ENCODE data around the gene ATAD2B. TPM values are rescaled to one million over a fixed set of nuclear protein-coding genes. Genes with fewer than 3 reads are reported as not detected.
A peak's percentile ranks its signal among the peaks of the same experiment; 100 is the strongest.

Gene ATAD2B
- total RNA-seq, 4 donors from 2014 or later, result 28.8 to 81.9 (median 31.8) TPM

- Histone ChIP-seq H3K36me3 (no peaks in the 10 kb centered on the region), H3K4me3 (peak overlapping the region; percentile 98), H3K27ac (peak overlapping the region; percentile 99), H3K9me3 (no peaks in the 10 kb centered on the region), H3K4me1 (peaks cover 42% of the 10 kb centered on the region), H3K27me3 (no peaks in the 10 kb centered on the region)
- TF ChIP-seq POLR2A (IDR thresholded peaks at IDR 0.05), result peak in 1 of 2 donors; percentile 23
- no peak for TF ChIP-seq POLR2AphosphoS5 (IDR thresholded peaks at IDR 0.05)
- no peak for TF ChIP-seq CTCF (IDR thresholded peaks at IDR 0.05)
- no peak for TF ChIP-seq EP300 (IDR thresholded peaks at IDR 0.05)
- DNase-seq (ENCODE audit: low spot score in 2 of 2), result peak; percentile 70 to 84
- WGBS, result under 1% methylated on average over 12 of the region's 13 CpGs
Observed at GRCh38 chr2:23925702-23926289, 1.1 kb downstream of the ATAD2B start.

- Histone ChIP-seq H3K4me1 (peaks cover 42% of the 10 kb centered on the region), H3K27me3 (no peaks in the 10 kb centered on the region), H3K36me3 (no peaks in the 10 kb centered on the region), H3K4me3 (peak overlapping the region; percentile 98), H3K9me3 (no peaks in the 10 kb centered on the region), H3K27ac (peak overlapping the region; percentile 99)
- TF ChIP-seq CTCF (IDR thresholded peaks at IDR 0.05), result no peak
- no peak for TF ChIP-seq POLR2AphosphoS5 (IDR thresholded peaks at IDR 0.05)
- TF ChIP-seq POLR2A (IDR thresholded peaks at IDR 0.05), result no peak
- TF ChIP-seq EP300 (IDR thresholded peaks at IDR 0.05), result no peak
- WGBS, result 31% methylated on average over 7 of the region's 7 CpGs
- no peak for DNase-seq (ENCODE audit: low spot score in 2 of 2)
Observed at GRCh38 chr2:23924589-23925359, 2.1 kb downstream of the ATAD2B start.

GRCh38 chr2:23918837-23919489 is 8.0 kb downstream of the ATAD2B start:
- H3K4me3 ChIP-seq, result no peak overlapping the region
- no peak overlapping the region for H3K27ac ChIP-seq
- DNase-seq (ENCODE audit: low spot score in 2 of 2), result no peak
- H3K4me1 ChIP-seq, result peaks cover 26% of the 10 kb centered on the region
- no peaks in the 10 kb centered on the region for H3K27me3 ChIP-seq
- TF ChIP-seq POLR2A (IDR thresholded peaks at IDR 0.05), result no peak
- TF ChIP-seq CTCF (IDR thresholded peaks at IDR 0.05), result no peak
- TF ChIP-seq EP300 (IDR thresholded peaks at IDR 0.05), result no peak
- TF ChIP-seq POLR2AphosphoS5 (IDR thresholded peaks at IDR 0.05), result no peak
- no peaks in the 10 kb centered on the region for H3K36me3 ChIP-seq
- no peaks in the 10 kb centered on the region for H3K9me3 ChIP-seq
- WGBS, result 85% methylated on average over 8 of the region's 8 CpGs

- TF ChIP-seq EP300 (IDR thresholded peaks at IDR 0.05) (no peak), POLR2AphosphoS5 (IDR thresholded peaks at IDR 0.05) (no peak), CTCF (IDR thresholded peaks at IDR 0.05) (no peak), POLR2A (IDR thresholded peaks at IDR 0.05) (no peak)
- Histone ChIP-seq H3K4me3 (no peak overlapping the region), H3K4me1 (peaks cover 18% of the 10 kb centered on the region), H3K27ac (no peak overlapping the region), H3K36me3 (no peaks in the 10 kb centered on the region), H3K27me3 (no peaks in the 10 kb centered on the region), H3K9me3 (no peaks in the 10 kb centered on the region)
- WGBS, result 49% methylated on average over 3 of the region's 3 CpGs
- no peak for DNase-seq (ENCODE audit: low spot score in 2 of 2)
Observed at GRCh38 chr2:23916727-23917405, 10.1 kb downstream of the ATAD2B start.
